ENCODE results near the gene KLK13. TPM values are rescaled to one million over a fixed set of nuclear protein-coding genes. Genes with fewer than 3 reads are reported as not detected.

Gene KLK13
- total RNA-seq, 1 donor from 2014 or later: 1.5 TPM

DNA sequence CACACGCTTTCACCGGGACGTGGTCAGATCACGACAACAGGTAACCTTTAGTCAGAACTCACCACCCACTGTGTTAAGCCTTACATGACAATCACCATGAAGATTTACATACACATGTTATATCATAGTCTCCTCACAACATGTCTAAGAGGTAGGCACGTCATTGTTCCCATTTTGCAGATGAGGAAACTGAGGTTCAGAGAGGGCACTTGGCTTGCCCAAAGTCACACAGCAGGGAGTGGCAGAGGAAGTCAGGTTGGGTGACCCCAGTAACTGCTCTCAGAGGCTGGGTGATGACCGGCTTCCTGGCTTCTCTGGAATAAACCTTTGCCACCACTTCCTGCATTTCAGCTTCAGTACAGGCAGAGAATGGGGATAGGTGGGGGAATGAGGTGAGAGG, 50.6 kb downstream of the KLK13 start:
- no peaks in the 10 kb centered on the region for H3K9me3 Mint-ChIP-seq
- no peak overlapping the region for H3K4me3 Mint-ChIP-seq
- no peaks in the 10 kb centered on the region for H3K4me1 Mint-ChIP-seq (ENCODE audit: unreplicated experiment)
- H3K27me3 Mint-ChIP-seq: peaks cover 80% of the 10 kb centered on the region
- no peak overlapping the region for H3K27ac Mint-ChIP-seq
- TF ChIP-seq, protein P1, sequence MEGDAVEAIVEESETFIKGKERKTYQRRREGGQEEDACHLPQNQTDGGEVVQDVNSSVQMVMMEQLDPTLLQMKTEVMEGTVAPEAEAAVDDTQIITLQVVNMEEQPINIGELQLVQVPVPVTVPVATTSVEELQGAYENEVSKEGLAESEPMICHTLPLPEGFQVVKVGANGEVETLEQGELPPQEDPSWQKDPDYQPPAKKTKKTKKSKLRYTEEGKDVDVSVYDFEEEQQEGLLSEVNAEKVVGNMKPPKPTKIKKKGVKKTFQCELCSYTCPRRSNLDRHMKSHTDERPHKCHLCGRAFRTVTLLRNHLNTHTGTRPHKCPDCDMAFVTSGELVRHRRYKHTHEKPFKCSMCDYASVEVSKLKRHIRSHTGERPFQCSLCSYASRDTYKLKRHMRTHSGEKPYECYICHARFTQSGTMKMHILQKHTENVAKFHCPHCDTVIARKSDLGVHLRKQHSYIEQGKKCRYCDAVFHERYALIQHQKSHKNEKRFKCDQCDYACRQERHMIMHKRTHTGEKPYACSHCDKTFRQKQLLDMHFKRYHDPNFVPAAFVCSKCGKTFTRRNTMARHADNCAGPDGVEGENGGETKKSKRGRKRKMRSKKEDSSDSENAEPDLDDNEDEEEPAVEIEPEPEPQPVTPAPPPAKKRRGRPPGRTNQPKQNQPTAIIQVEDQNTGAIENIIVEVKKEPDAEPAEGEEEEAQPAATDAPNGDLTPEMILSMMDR (conservative IDR thresholded peaks at IDR 0.05): no peak
- no peak for DNase-seq (ENCODE audit: extremely low spot score, unreplicated experiment)
- H3K36me3 Mint-ChIP-seq: no peaks in the 10 kb centered on the region

DNA sequence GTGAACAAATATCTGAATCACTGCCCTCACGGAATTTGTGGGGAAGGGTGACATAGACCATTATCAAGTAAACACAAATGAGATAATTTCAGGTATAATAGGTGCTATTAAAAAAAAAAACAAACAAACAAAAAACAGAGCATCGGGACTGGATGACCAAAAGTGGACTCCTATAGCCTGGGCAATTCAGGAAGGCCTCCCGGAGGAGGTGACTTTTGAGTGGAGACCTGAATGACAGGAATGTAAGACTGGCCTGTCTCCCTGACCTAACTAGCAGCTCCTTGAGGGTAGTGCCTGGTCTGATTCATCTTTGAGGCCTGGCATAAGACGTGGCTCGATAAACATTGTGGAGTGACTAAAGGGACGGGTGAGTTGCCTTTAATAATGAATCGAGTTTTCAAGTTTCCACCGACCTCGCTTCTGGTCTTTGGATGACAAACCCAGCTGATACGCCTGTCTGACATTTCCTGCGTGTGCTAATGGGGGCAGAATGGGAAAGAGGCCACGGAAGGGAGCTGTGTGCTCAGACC, 52.2 kb downstream of the KLK13 start:
- H3K27ac Mint-ChIP-seq: no peak overlapping the region
- H3K36me3 Mint-ChIP-seq: no peaks in the 10 kb centered on the region
- H3K27me3 Mint-ChIP-seq: peaks cover 69% of the 10 kb centered on the region
- TF ChIP-seq, protein P1 (conservative IDR thresholded peaks at IDR 0.05): no peak
- DNase-seq (ENCODE audit: extremely low spot score, unreplicated experiment): no peak
- H3K9me3 Mint-ChIP-seq: no peaks in the 10 kb centered on the region
- H3K4me3 Mint-ChIP-seq: no peak overlapping the region
- no peaks in the 10 kb centered on the region for H3K4me1 Mint-ChIP-seq (ENCODE audit: unreplicated experiment)

DNA sequence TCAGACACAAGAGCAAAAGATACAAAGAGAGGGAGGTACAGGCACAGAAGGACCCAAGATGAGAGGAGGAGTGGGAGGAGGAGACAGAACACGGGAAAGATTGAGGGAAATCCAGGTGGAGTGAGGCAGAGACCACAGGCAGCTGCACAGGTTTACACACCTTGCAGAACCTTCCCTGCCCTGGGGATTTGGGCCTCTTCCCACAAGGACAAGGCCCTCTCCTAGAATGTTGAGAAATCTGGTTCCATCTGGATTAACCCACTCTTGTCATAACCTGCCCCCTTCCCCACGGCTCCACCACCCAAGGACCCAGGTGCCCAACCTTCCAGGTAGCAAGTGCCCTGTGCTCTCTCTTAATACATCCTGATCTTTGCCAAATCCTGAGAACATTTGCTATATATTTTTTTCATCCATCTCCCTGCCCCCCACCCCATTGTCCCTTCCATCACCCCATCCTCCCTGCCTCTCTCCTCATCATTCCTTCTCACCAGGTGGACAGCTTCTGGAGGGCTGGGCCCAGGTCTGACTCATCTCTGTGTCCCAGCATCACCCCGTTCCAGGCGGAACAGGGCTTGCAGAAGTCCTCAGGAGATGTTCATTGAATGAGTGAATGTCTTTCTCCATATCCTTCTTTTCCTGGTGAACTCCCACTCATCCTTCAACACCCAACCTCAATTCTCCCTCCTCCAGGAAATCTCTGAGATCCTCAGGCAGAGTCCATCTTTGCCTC, 54.7 kb downstream of the KLK13 start:
- TF ChIP-seq, protein P1 (conservative IDR thresholded peaks at IDR 0.05): no peak
- H3K4me1 Mint-ChIP-seq (ENCODE audit: unreplicated experiment): no peaks in the 10 kb centered on the region
- no peak for DNase-seq (ENCODE audit: extremely low spot score, unreplicated experiment)
- H3K27me3 Mint-ChIP-seq: peaks cover 62% of the 10 kb centered on the region
- H3K9me3 Mint-ChIP-seq: no peaks in the 10 kb centered on the region
- no peaks in the 10 kb centered on the region for H3K36me3 Mint-ChIP-seq
- H3K4me3 Mint-ChIP-seq: no peak overlapping the region
- peak overlapping the region; percentile 60 for H3K27ac Mint-ChIP-seq

DNA sequence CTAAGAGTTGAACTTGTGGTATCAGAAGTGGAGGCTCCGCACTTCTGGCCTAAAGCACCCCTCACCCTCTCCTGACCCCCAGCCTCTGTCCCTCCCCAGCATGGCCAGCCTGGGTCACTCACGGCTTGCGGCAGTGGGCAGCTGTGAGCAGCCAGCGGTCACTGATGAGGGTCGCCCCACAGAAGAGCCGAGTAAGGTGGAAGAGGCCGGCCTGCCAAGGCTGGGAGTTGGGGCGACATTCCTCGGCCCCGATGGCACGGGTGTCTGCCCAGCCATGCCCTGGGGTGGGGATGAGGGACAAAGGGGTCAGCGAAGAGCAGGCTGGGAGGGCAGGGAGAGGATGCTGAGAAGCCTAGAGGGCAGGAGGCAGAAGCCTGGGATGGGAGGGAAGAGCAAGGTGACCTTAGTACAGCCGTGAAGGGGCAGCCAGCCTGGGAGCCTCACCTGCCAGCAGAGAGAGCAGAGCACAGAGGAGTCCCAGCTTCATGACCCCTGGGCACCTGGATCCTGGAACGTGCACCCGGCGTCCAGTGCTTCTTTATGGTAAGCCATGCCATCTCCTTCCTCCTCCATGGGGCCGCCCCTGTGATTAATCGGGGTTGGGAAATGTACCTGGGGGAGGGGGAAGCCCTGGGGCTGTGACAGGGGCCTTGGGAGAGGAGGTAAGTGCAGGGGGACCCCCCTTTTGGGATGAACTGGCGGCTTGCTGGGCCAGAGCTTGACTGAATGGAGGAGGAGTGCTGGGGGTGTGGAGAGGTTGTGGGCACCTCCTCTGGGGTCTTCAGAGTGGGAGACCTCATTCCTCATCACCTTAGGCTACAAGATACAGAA, 55.6 kb downstream of the KLK13 start:
- H3K9me3 Mint-ChIP-seq: no peaks in the 10 kb centered on the region
- DNase-seq (ENCODE audit: extremely low spot score, unreplicated experiment): no peak
- H3K4me1 Mint-ChIP-seq (ENCODE audit: unreplicated experiment): no peaks in the 10 kb centered on the region
- no peak overlapping the region for H3K27ac Mint-ChIP-seq
- no peaks in the 10 kb centered on the region for H3K36me3 Mint-ChIP-seq
- peaks cover 61% of the 10 kb centered on the region for H3K27me3 Mint-ChIP-seq
- TF ChIP-seq, protein P1 (conservative IDR thresholded peaks at IDR 0.05): no peak
- H3K4me3 Mint-ChIP-seq: no peak overlapping the region

DNA sequence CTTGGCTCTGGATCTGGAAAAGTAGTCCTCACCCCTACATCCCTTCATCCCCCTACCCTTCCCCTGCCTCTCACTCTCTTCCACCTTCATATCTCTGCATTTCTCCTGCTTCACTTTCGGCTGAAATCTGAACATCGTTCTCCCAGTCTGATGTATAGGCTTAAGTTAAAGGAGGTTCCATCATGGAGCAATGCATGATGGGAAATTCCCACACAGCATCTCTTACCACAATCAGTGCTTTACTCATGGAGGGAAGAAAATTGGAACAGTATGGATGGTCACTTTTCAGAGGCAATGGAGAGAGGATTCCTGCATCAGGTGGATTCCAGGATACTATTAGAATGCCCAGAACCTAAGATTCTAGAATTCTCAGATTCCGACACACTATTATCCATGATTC, 57.4 kb downstream of the KLK13 start:
- Mint-ChIP-seq H3K4me1 (ENCODE audit: unreplicated experiment) (no peaks in the 10 kb centered on the region), H3K4me3 (no peak overlapping the region), H3K27me3 (peaks cover 49% of the 10 kb centered on the region), H3K9me3 (no peaks in the 10 kb centered on the region), H3K27ac (no peak overlapping the region), H3K36me3 (no peaks in the 10 kb centered on the region)
- no peak for DNase-seq (ENCODE audit: extremely low spot score, unreplicated experiment)
- TF ChIP-seq, protein P1 (conservative IDR thresholded peaks at IDR 0.05): no peak

Measured in type B pancreatic cell (in vitro differentiated cells).